IMR-90 (cell line): ENCODE results near the gene TBX20. TPM values are rescaled to one million over a fixed set of nuclear protein-coding genes. Genes with fewer than 3 reads are reported as not detected.

Experiments used
- ATAC-seq: fragments of 200-7000 bp; cut with Tn5 transposase; 2 replicates; pipeline ENCODE4 v1.9.1; 2020; ENCODE audit warnings: low read depth, mild to moderate bottlenecking, moderate library complexity
- BruUV-seq: library from RNA; stranded (reverse); fragments of 400-500 nt; replicated peaks from 2 replicates; lab custom pipeline; 2021; lab: Mats Ljungman, UMichigan
- CTCF ChIA-PET: fragments of 300-600 bp; formaldehyde crosslinking; extraction: SDS; loops from one replicate; lab custom pipeline; 2021; ENCODE audit warnings: antibody characterized with exemption; lab: Yijun Ruan, JAX
- POLR2A ChIA-PET: fragments of 300-600 bp; sonication (Branson Sonifier 250); formaldehyde crosslinking; loops from one replicate; lab custom pipeline; 2022; ENCODE audit warnings: antibody characterized with exemption; ENCODE audit not compliant: unreplicated experiment; lab: Charles Lee
- DNase-seq: peaks from one replicate; pipeline ENCODE4 v3.0.0; 2013
- H2AFZ ChIP-seq: replicated peaks from 2 replicates; pipeline ENCODE3; 2013; ENCODE audit warnings: low read length, mild to moderate bottlenecking; ENCODE audit not compliant: poor library complexity
- H2AK5ac ChIP-seq: 2 replicates; pipeline ENCODE4 v1.6.1; 2013; ENCODE audit warnings: low read depth, low read length, inconsistent platforms
- H2AK9ac ChIP-seq: replicated peaks from 2 replicates; pipeline ENCODE3; 2013; ENCODE audit warnings: mild to moderate bottlenecking, low read depth, low read length, moderate library complexity; ENCODE audit not compliant: poor library complexity
- H2BK120ac ChIP-seq: 2 replicates; pipeline ENCODE4 v1.6.1; 2013; ENCODE audit warnings: low read depth, low read length, inconsistent platforms
- H2BK15ac ChIP-seq: 3 replicates; pipeline ENCODE4 v1.6.1; 2013; ENCODE audit warnings: low read depth, low read length, inconsistent platforms
- H2BK20ac ChIP-seq: 2 replicates; pipeline ENCODE4 v1.6.1; 2013; ENCODE audit warnings: low read depth, mild to moderate bottlenecking, inconsistent platforms, low read length, moderate library complexity
- H2BK5ac ChIP-seq: 2 replicates; pipeline ENCODE4 v1.6.1; 2013; ENCODE audit warnings: mild to moderate bottlenecking, low read depth, low read length, inconsistent platforms; ENCODE audit not compliant: poor library complexity, severe bottlenecking
- H3K14ac ChIP-seq: replicated peaks from 2 replicates; pipeline ENCODE4 v1.6.1; 2013; ENCODE audit warnings: low read depth, low read length, inconsistent platforms
- H3K18ac ChIP-seq: 2 replicates; pipeline ENCODE4 v1.6.1; 2013; ENCODE audit warnings: low read depth, low read length, control low read depth
- H3K23ac ChIP-seq: 2 replicates; pipeline ENCODE4 v1.6.1; 2013; ENCODE audit warnings: low read depth, low read length, inconsistent platforms
- H3K27ac ChIP-seq: 2 replicates; pipeline ENCODE4 v1.5.1; 2013; ENCODE audit warnings: mild to moderate bottlenecking, control low read depth, low read length; ENCODE audit not compliant: insufficient read depth
- H3K27me3 ChIP-seq: 2 replicates; pipeline ENCODE4 v1.6.1; 2013; ENCODE audit warnings: low read length; ENCODE audit not compliant: control insufficient read depth, insufficient read depth
- H3K36me3 ChIP-seq: 2 replicates; pipeline ENCODE4 v1.6.1; 2013; ENCODE audit warnings: low read length, mixed read lengths; ENCODE audit not compliant: control insufficient read depth, insufficient read depth
- H3K4ac ChIP-seq: 2 replicates; pipeline ENCODE4 v1.6.1; 2013; ENCODE audit warnings: low read depth, low read length, inconsistent platforms
- H3K4me1 ChIP-seq: 2 replicates; pipeline ENCODE4 v1.6.1; 2013; ENCODE audit warnings: low read length, mixed read lengths; ENCODE audit not compliant: control insufficient read depth, insufficient read depth
- H3K4me2 ChIP-seq: 2 replicates; pipeline ENCODE4 v1.6.1; 2013; ENCODE audit warnings: low read depth, mild to moderate bottlenecking, control low read depth, low read length, moderate library complexity
- H3K4me3 ChIP-seq: 2 replicates; pipeline ENCODE4 v1.5.1; 2013; ENCODE audit warnings: low read depth, mild to moderate bottlenecking, control low read depth, low read length, moderate library complexity; ENCODE audit not compliant: insufficient read depth
- H3K56ac ChIP-seq: 2 replicates; pipeline ENCODE4 v1.6.1; 2013; ENCODE audit warnings: low read length, inconsistent platforms; ENCODE audit not compliant: insufficient read depth; ENCODE audit errors: extremely low read depth
- H3K79me1 ChIP-seq, 2 experiments: 2 replicates each; pipeline ENCODE4 v1.6.1; 2013; ENCODE audit warnings: low read length in 2 of 2, inconsistent platforms in 1 of 2, low read depth in 1 of 2
- H3K9ac ChIP-seq: 2 replicates; pipeline ENCODE4 v1.6.1; 2013; ENCODE audit warnings: low read depth, low read length, control low read depth
- H3K9me1 ChIP-seq: 2 replicates; pipeline ENCODE4 v1.6.1; 2013; ENCODE audit warnings: low read length, inconsistent platforms; ENCODE audit not compliant: insufficient read depth
- H3K9me3 ChIP-seq: 2 replicates; pipeline ENCODE4 v1.6.1; 2013; ENCODE audit warnings: low read length; ENCODE audit not compliant: control insufficient read depth, insufficient read depth
- H4K20me1 ChIP-seq: 2 replicates; pipeline ENCODE4 v1.6.1; 2013; ENCODE audit warnings: low read length, inconsistent platforms; ENCODE audit not compliant: insufficient read depth
- H4K5ac ChIP-seq: 2 replicates; pipeline ENCODE4 v1.6.1; 2013; ENCODE audit warnings: mild to moderate bottlenecking, low read depth, low read length, control low read depth
- H4K8ac ChIP-seq, 2 experiments: 2 replicates each; pipeline ENCODE4 v1.6.1; 2013; ENCODE audit warnings: low read depth in 2 of 2, low read length in 2 of 2, control low read depth in 1 of 2, inconsistent platforms in 1 of 2
- H4K91ac ChIP-seq: 2 replicates; pipeline ENCODE4 v1.6.1; 2013; ENCODE audit warnings: low read depth, low read length, inconsistent platforms; ENCODE audit not compliant: insufficient read depth
- MAFK ChIP-seq: IDR thresholded peaks from 2 replicates; pipeline ENCODE4 v1.6.1; 2012; ENCODE audit warnings: low read depth, low read length, improper control_type of control experiment
- MAZ ChIP-seq: IDR thresholded peaks from 2 replicates; pipeline ENCODE4 v1.6.1; 2012; ENCODE audit warnings: low read depth, mild to moderate bottlenecking, low read length, improper control_type of control experiment, moderate library complexity, borderline replicate concordance
- WGBS, 2 experiments: methylation state at CpG; one replicate each; pipeline versions ENCODE4 v1.1.5 to v1.1.7; 2013; ENCODE audit warnings: missing lambda C conversion rate in 2 of 2; ENCODE audit not compliant: insufficient read length in 1 of 2; ENCODE audit errors: extremely low coverage in 2 of 2; 5-methylcytosine and 5-hydroxymethylcytosine counted together
- dilution Hi-C: fragments of 300-500 bp; cut with HindIII; formaldehyde crosslinking; loops from one replicate; pipeline ENCODE4 v1.14.3; 2018; ENCODE audit warnings: low sequenced_read_pairs; ENCODE audit not compliant: unreplicated experiment
- in situ Hi-C: fragments of 300-500 bp; cut with MboI; formaldehyde crosslinking; loops from 3 replicates; pipeline ENCODE4 v1.14.3; 2019; ENCODE audit warnings: low sequenced_read_pairs, inconsistent platforms, mixed read lengths
- intact Hi-C: fragments of 100-400 bp; cut with micrococcal nuclease; formaldehyde crosslinking; loops from 2 replicates; pipeline ENCODE4 v1.10.0; 2022
- polyA plus RNA-seq, 3 experiments: library from polyadenylated mRNA; depleted of rRNA; stranded (reverse); fragments of >200 nt; gene quantifications; 2 replicates each; pipeline ENCODE4 v1.2.3, GENCODE V29; 2012; ENCODE audit warnings: low replicate concordance in 1 of 3
- total RNA-seq: library from RNA; depleted of rRNA; stranded (reverse); fragments of >200 nt; gene quantifications from 2 replicates; pipeline ENCODE4 v1.2.3, GENCODE V29; 2012
- TF ChIP-seq, protein P1 (sequence below): conservative IDR thresholded peaks from 2 replicates; pipeline ENCODE4 v1.5.1; 2012; ENCODE audit warnings: mild to moderate bottlenecking, low read depth, low read length, improper control_type of control experiment
- TF ChIP-seq, protein P2 (sequence below): fragments of 150-350 bp; IDR thresholded peaks from 2 replicates; pipeline ENCODE4 v1.6.1; 2016; ENCODE audit warnings: low read depth, mild to moderate bottlenecking, low read length, moderate library complexity, borderline replicate concordance

Gene TBX20
- total and polyA plus RNA-seq, 2 of the 4 experiments (the other 2 are of a cell fraction): 0.15 to 0.36 TPM

- no peak for ATAC-seq
- no peak overlapping the region for H3K4ac ChIP-seq
- H2AK5ac ChIP-seq: no peak overlapping the region
- H3K9ac ChIP-seq: no peak overlapping the region
- H4K8ac ChIP-seq: no peak overlapping the region
- ChIA-PET POLR2A (no interaction called here), CTCF (no interaction called here)
- H3K9me1 ChIP-seq: no peaks in the 10 kb centered on the region
- TF ChIP-seq MAZ (no peak), MAFK (no peak)
- TF ChIP-seq, protein P1, sequence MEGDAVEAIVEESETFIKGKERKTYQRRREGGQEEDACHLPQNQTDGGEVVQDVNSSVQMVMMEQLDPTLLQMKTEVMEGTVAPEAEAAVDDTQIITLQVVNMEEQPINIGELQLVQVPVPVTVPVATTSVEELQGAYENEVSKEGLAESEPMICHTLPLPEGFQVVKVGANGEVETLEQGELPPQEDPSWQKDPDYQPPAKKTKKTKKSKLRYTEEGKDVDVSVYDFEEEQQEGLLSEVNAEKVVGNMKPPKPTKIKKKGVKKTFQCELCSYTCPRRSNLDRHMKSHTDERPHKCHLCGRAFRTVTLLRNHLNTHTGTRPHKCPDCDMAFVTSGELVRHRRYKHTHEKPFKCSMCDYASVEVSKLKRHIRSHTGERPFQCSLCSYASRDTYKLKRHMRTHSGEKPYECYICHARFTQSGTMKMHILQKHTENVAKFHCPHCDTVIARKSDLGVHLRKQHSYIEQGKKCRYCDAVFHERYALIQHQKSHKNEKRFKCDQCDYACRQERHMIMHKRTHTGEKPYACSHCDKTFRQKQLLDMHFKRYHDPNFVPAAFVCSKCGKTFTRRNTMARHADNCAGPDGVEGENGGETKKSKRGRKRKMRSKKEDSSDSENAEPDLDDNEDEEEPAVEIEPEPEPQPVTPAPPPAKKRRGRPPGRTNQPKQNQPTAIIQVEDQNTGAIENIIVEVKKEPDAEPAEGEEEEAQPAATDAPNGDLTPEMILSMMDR: no peak
- TF ChIP-seq, protein P2, sequence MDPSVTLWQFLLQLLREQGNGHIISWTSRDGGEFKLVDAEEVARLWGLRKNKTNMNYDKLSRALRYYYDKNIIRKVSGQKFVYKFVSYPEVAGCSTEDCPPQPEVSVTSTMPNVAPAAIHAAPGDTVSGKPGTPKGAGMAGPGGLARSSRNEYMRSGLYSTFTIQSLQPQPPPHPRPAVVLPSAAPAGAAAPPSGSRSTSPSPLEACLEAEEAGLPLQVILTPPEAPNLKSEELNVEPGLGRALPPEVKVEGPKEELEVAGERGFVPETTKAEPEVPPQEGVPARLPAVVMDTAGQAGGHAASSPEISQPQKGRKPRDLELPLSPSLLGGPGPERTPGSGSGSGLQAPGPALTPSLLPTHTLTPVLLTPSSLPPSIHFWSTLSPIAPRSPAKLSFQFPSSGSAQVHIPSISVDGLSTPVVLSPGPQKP: no peak
- H2BK20ac ChIP-seq: no peak overlapping the region
- in situ Hi-C loops: no loop called here
- H3K27ac ChIP-seq: no peak overlapping the region
- no peaks in the 10 kb centered on the region for H3K36me3 ChIP-seq
- peaks cover 20% of the 10 kb centered on the region; the same call in 1 of the 2 replicates for H3K9me3 ChIP-seq
- no peak overlapping the region for H3K14ac ChIP-seq
- no peak overlapping the region for H2AK9ac ChIP-seq
- no peak for DNase-seq
- intact Hi-C loops: no loop called here
- dilution Hi-C loops: no loop called here
- 12% methylated on average over 22 of the region's 50 CpGs; no CpG with 5 or more reads in 1 of the 2 experiments for WGBS, 2 experiments
- H4K20me1 ChIP-seq: no peaks in the 10 kb centered on the region
- H3K4me2 ChIP-seq: no peak overlapping the region
- H2BK120ac ChIP-seq: no peak overlapping the region
- H2AFZ ChIP-seq: peak overlapping the region; percentile 27
- H3K79me1 ChIP-seq: no peaks in the 10 kb centered on the region
- no peak overlapping the region for H4K91ac ChIP-seq
- no peak overlapping the region for H2BK15ac ChIP-seq
- BruUV-seq: no TSS peak
- H3K18ac ChIP-seq: no peak overlapping the region
- H2BK5ac ChIP-seq: no peak overlapping the region
- H3K4me3 ChIP-seq: no peak overlapping the region
- H3K23ac ChIP-seq: no peak overlapping the region
- H4K5ac ChIP-seq: no peak overlapping the region
- H3K4me1 ChIP-seq: no peaks in the 10 kb centered on the region
- peaks cover 86% of the 10 kb centered on the region for H3K27me3 ChIP-seq
- H3K56ac ChIP-seq: no peak overlapping the region
Measured at GRCh38 chr7:35258125-35258867, 4.4 kb upstream of the TBX20 start.
